Measurements from ENCODE around the gene PLEKHA1.

PLEKHA1 gene

DNA sequence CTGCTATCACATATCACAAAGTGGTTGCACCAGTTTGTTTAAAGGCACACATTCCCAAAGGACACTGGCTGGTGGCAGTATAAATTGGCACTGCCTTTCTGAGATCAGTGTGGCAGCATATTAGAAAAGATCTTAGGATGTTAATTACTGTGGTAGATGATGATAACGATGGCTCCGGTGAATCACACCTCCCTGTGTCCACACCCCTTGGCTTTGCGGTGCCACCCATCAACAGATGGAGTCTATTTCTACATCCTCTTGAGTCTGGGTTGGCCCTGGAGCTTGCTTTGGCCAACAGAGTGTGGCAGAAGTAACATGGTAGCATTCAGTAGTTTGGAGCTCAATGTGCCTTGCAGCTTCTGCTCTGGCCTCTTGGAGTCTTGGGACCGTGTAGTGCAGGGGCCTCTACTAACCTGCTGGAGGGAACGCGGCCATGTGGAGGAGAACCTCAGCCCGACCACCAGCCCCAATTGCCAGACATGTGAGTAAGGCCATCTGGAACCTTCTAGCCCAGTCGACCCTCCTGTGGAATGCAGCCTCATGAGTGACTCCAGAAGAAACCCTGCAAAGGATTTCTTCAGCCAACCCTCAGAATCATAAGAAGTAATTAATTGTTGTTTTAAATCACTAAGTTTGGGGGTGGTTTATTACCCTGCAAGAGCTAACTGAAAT lies 27.2 kb upstream of the PLEKHA1 start:
- no peak for DNase-seq

- DNase-seq, result no peak
Measured at GRCh38 chr10:122348512-122348911, 26.0 kb upstream of the PLEKHA1 start.

DNA sequence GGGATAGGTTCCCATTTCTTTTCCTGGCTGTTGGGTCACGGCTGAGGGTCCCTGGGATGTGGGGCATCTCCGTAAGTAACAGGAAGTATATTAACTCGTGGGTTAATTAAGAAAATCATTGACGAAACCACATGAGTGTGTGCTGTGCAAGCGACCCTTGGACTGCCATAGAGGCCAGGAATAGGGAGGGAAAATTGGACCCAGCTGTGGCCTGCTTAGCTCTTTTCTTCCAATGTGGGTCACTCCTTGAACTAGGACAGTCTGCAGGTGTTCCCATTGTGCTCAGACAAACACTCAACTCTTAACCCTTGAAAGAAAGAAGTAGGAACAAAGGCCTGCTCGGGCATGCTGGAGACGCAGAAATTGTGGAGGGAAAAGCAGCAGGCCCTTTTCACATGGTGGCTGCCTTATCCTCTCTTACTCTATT lies 25.6 kb upstream of the PLEKHA1 start:
- DNase-seq, result no peak

- no peak for DNase-seq
Measured at GRCh38 chr10:122349758-122350369, 24.6 kb upstream of the PLEKHA1 start.

GRCh38 chr10:122350893-122351292 lies 23.6 kb upstream of the PLEKHA1 start:
- DNase-seq, result no peak

- no peak for DNase-seq
Measured at GRCh38 chr10:122352817-122353525, 21.5 kb upstream of the PLEKHA1 start.

GRCh38 chr10:122354383-122354782 lies 20.1 kb upstream of the PLEKHA1 start:
- DNase-seq, result no peak

GRCh38 chr10:122357685-122358084 lies 16.8 kb upstream of the PLEKHA1 start:
- no peak for DNase-seq

DNA sequence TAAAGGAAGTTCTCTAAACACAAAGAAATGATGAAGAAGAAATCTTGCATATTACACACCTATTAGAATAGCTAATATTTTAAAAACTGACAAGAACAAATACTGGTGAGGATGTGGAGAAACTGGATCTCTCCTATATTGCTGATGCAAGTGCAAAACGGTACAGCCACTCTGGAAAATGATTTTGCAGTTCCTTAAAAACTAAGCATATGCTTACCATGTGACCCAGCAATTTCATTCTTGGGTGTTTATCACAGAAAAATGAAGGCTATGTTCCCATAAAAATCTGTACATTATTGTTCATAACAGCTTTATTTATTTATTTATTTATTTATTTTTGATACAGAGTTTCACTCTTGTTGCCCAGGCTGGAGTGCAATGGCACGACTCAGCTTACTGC lies 14.9 kb upstream of the PLEKHA1 start:
- no peak for DNase-seq

GRCh38 chr10:122361046-122361445 lies 13.5 kb upstream of the PLEKHA1 start:
- DNase-seq, result no peak

DNA sequence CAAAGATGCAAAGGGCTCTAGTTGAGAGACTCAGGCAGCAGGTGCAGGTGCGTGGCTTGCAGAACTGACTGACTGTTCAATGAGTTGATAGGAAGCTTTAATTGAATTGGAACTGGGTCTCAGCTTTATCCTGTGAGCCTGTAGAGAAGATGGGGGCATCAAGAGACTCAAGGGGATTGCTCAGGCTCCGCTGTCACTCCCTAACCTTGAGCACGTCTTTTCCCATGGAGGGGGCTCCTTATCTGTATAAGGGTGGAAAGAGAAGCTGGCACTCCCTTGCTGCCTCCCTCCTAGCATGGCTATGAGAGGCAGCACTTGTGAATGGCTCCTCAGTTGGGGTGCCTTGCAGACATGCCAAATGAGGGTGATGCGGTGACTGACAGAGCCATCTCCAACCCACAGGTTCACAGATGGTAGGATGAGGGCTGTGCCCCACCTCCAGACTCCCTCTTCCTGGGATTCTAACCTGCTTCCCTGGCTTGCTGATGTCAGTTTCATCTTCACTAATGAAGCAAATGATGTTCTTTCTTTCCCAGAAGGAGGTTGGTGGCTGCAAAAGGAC lies 12.4 kb upstream of the PLEKHA1 start:
- DNase-seq, result no peak

GRCh38 chr10:122362621-122363020 lies 11.9 kb upstream of the PLEKHA1 start:
- no peak for DNase-seq

GRCh38 chr10:122363311-122363710 lies 11.2 kb upstream of the PLEKHA1 start:
- DNase-seq, result no peak

DNA sequence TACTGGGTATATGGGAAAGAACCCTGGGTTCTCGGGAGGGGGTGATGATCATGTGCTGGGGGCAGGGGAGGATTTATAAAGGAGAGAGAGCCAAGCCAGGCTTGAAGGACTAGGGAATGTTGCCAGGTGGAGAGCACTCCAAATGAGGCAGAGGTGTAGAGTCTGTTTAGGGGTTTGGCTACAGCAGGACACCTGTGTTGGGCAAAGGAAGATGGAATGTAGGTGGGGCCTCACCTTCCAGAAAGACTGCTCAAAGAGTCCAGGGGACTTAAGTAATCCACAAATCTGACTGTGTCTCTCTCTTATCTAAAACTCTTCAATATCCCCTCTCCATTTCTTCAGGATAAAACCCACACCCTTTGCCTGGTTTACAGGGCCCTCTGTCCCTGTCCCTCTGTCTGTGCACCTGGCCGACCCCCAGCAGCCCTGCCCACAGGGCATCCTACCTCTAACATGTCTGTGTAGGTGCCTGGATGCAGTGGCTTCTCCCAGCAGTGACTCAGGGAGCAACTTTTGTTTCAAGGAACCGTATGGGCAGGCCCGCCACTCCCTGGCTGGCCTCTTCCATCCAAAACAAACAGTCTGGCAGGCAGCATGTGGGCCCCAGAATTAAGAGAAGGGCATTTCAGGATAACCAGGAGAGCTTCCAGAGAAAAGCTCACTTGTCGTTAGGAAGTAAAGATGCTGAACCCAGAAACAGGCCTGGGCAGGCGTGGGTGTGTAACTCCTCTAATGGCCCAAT lies 10.6 kb upstream of the PLEKHA1 start:
- no peak for DNase-seq

GRCh38 chr10:122368502-122369254 lies 5.8 kb upstream of the PLEKHA1 start:
- no peak for DNase-seq

- DNase-seq, result no peak
Measured at GRCh38 chr10:122373108-122373507, 1.4 kb upstream of the PLEKHA1 start.

GRCh38 chr10:122373721-122374120 lies 787 bp upstream of the PLEKHA1 start:
- peak; percentile 25 for DNase-seq

GRCh38 chr10:122374859-122375678 lies 561 bp downstream of the PLEKHA1 start:
- DNase-seq, result peak; percentile 69

DNA sequence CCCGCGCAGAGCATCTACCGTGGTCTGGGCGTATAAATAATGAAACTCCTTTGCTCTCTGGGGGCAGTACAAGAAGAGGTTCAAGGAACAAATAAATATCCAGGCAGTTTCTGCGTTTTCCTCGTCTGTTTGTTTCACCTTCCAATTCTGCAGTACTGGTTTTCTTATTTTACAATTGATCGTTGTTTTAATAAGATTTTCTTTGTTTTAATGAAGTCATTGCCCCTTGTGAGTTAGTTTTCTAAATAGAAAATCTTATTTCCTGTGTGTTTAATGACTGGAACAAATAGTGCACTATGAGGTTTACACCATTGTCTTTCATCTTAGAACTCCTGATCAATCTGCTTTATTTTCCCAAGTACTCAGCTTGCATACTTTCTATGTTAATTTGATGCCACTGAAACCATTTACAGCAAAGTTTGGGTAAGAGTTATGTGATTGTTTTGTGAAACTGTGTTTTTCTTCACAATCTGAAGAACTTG lies 1.2 kb downstream of the PLEKHA1 start:
- no peak for DNase-seq

- no peak for DNase-seq
Measured at GRCh38 chr10:122376364-122376961, 2.0 kb downstream of the PLEKHA1 start.

DNA sequence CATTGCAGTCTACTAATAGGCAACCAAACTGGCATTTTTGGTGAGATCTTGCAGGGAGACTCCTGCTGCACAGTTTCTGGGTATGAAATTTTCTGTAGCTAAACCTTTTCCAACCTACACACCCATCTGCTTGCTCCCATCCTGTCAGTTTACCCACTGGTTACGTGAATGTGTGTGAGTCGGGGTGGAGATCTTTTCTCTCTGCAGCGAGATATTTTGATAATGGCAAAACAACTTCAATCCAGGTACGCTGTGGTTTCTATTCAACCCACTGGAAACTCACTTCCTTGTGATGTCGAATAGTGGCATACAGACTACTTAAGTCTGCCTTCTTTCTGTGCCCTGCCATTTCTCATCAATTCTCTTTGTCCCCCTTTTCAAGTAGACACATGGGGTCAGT lies 4.5 kb downstream of the PLEKHA1 start:
- DNase-seq, result no peak

All from CD4-positive, alpha-beta T cell treated with Interleukin-17A for 4 hours (primary cell).